Liver (tissue), 9 donors: Measurements from ENCODE around the gene TBC1D5. TPM values are rescaled to one million over a fixed set of nuclear protein-coding genes. Genes with fewer than 3 reads are reported as not detected.

Source experiments
- DNase-seq: peaks from one replicate; pipeline ENCODE4 v3.0.0-alpha.2; 2017; ENCODE audit warnings: low spot score
- H3K27ac ChIP-seq, 2 donors: one replicate each; pipeline ENCODE4 v1.7.0; 2013; ENCODE audit warnings: inconsistent platforms in 2 of 2, low read length in 2 of 2, control low read depth in 1 of 2, low read depth in 1 of 2, mild to moderate bottlenecking in 1 of 2
- H3K27me3 ChIP-seq, 4 donors: one replicate each; pipeline versions ENCODE4 v1.6.1 to v1.7.0; 2013; ENCODE audit warnings: low read length in 3 of 4, inconsistent platforms in 1 of 4, mild to moderate bottlenecking in 1 of 4, moderate library complexity in 1 of 4; ENCODE audit not compliant: control insufficient read depth in 4 of 4, insufficient read depth in 4 of 4
- H3K36me3 ChIP-seq, 4 donors: one replicate each; pipeline versions ENCODE4 v1.6.1 to v1.7.0; 2013; ENCODE audit warnings: low read length in 3 of 4, mild to moderate bottlenecking in 3 of 4, low read depth in 1 of 4, moderate library complexity in 1 of 4; ENCODE audit not compliant: control insufficient read depth in 4 of 4, insufficient read depth in 3 of 4
- H3K4me1 ChIP-seq, 4 donors: one replicate each; pipeline versions ENCODE4 v1.6.1 to v1.7.0; 2013; ENCODE audit warnings: low read length in 3 of 4, mild to moderate bottlenecking in 3 of 4, moderate library complexity in 1 of 4; ENCODE audit not compliant: control insufficient read depth in 4 of 4, insufficient read depth in 4 of 4
- H3K4me3 ChIP-seq, 3 donors: one replicate each; pipeline versions ENCODE4 v1.6.1 to v1.7.0; 2013; ENCODE audit warnings: low read length in 3 of 3, control low read depth in 1 of 3, low read depth in 1 of 3, mild to moderate bottlenecking in 1 of 3
- H3K9ac ChIP-seq, 2 donors: one replicate each; pipeline ENCODE4 v1.7.0; 2013; ENCODE audit warnings: low read length in 2 of 2, mild to moderate bottlenecking in 2 of 2, moderate library complexity in 2 of 2, control low read depth in 1 of 2, low read depth in 1 of 2
- H3K9me3 ChIP-seq, 4 donors: one replicate each; pipeline versions ENCODE4 v1.6.1 to v1.7.0; 2013; ENCODE audit warnings: low read length in 3 of 4; ENCODE audit not compliant: control insufficient read depth in 4 of 4
- ATF3 ChIP-seq: IDR thresholded peaks from 2 replicates; pipeline ENCODE4 v1.6.1; 2016; ENCODE audit warnings: antibody characterized with exemption
- CTCF ChIP-seq: fragments of 150-350 bp; IDR thresholded peaks from 2 replicates; pipeline ENCODE4 v1.5.1; 2017; ENCODE audit warnings: improper control_type of control experiment, low read depth, low read length; ENCODE audit not compliant: missing input control
- EGR1 ChIP-seq, 2 donors: IDR thresholded peaks; 2 replicates each; pipeline ENCODE4 v1.6.1; 2016 to 2018; ENCODE audit warnings: antibody characterized with exemption in 2 of 2, low read depth in 2 of 2
- FOXA1 ChIP-seq: IDR thresholded peaks from 2 replicates; pipeline ENCODE4 v1.6.1; 2016; ENCODE audit warnings: antibody characterized with exemption
- FOXA2 ChIP-seq: IDR thresholded peaks from 2 replicates; pipeline ENCODE4 v1.6.1; 2016; ENCODE audit warnings: antibody characterized with exemption
- GABPA ChIP-seq, 2 donors: IDR thresholded peaks in 1 of 2; conservative IDR thresholded peaks in 1 of 2; 2 replicates each; pipeline ENCODE4 v1.6.1; 2016; ENCODE audit warnings: antibody characterized with exemption in 2 of 2, mild to moderate bottlenecking in 1 of 2, moderate library complexity in 1 of 2
- HNF4A ChIP-seq, 2 donors: conservative IDR thresholded peaks; 2 replicates each; pipeline ENCODE4 v1.6.1; 2016; ENCODE audit warnings: antibody characterized with exemption in 2 of 2, mild to moderate bottlenecking in 2 of 2
- HNF4G ChIP-seq: IDR thresholded peaks from 2 replicates; pipeline ENCODE4 v1.6.1; 2016; ENCODE audit warnings: antibody characterized with exemption
- JUND ChIP-seq, 2 donors: IDR thresholded peaks; 2 replicates each; pipeline ENCODE4 v1.6.1; 2016; ENCODE audit warnings: antibody characterized with exemption in 2 of 2
- NR2F2 ChIP-seq: IDR thresholded peaks from 2 replicates; pipeline ENCODE4 v1.6.1; 2016; ENCODE audit warnings: antibody characterized with exemption
- RAD21 ChIP-seq, 2 donors: IDR thresholded peaks; 2 replicates each; pipeline ENCODE4 v1.6.1; 2016; ENCODE audit warnings: antibody characterized with exemption in 2 of 2, mild to moderate bottlenecking in 2 of 2
- RXRA ChIP-seq, 2 donors: IDR thresholded peaks; 2 replicates each; pipeline ENCODE4 v1.6.1; 2017 to 2018; ENCODE audit warnings: antibody characterized with exemption in 2 of 2, mild to moderate bottlenecking in 1 of 2
- SP1 ChIP-seq: IDR thresholded peaks from 2 replicates; pipeline ENCODE4 v1.6.1; 2018; ENCODE audit warnings: antibody characterized with exemption, mild to moderate bottlenecking
- TAF1 ChIP-seq: conservative IDR thresholded peaks from 2 replicates; pipeline ENCODE4 v1.6.1; 2016; ENCODE audit warnings: antibody characterized with exemption, mild to moderate bottlenecking
- YY1 ChIP-seq: IDR thresholded peaks from 2 replicates; pipeline ENCODE4 v1.6.1; 2016; ENCODE audit warnings: antibody characterized with exemption, mild to moderate bottlenecking
- whole genome bisulfite sequencing: extraction: QIAGEN DNeasy Blood & Tissue Kit; methylation state at CpG from one replicate; pipeline ENCODE4 v1.1.7; 2013; 5-methylcytosine and 5-hydroxymethylcytosine counted together
- polyA plus RNA-seq, 2 donors: library from polyadenylated mRNA; stranded (reverse) in 1 of 2; unstranded in 1 of 2; fragments of 200-250 nt in 1 of 2; fragments of >200 nt in 1 of 2; fragmentation: Nextera tagmentation in 1 of 2; extraction: Ambion mirVana in 1 of 2; gene quantifications; one replicate each; pipeline versions ENCODE4 v1.2.1 to v1.2.3, GENCODE V29; 2013 to 2015
- total RNA-seq, 2 donors: library from RNA; depleted of rRNA; stranded (reverse); fragments of >200 nt; gene quantifications; one replicate each; pipeline ENCODE4 v1.2.3, GENCODE V29; 2014
- TF ChIP-seq, protein P1 (sequence below): IDR thresholded peaks from 2 replicates; pipeline ENCODE4 v1.6.1; 2016; ENCODE audit warnings: antibody characterized with exemption, mild to moderate bottlenecking
- TF ChIP-seq, protein P2 (sequence below): IDR thresholded peaks from 2 replicates; pipeline ENCODE4 v1.6.1; 2016; ENCODE audit warnings: antibody characterized with exemption
- TF ChIP-seq, protein P3 (sequence below): IDR thresholded peaks from 2 replicates; pipeline ENCODE4 v1.6.1; 2016; ENCODE audit warnings: antibody characterized with exemption
- donor health status: healthy.
- donor health status: healthy.
- donor health status: healthy.
- donor health status: healthy.
- donor health status: healthy.

Gene TBC1D5
- total and polyA plus RNA-seq, 4 donors, result 9.1 to 45.6 (median 25.6) TPM

- Histone ChIP-seq H3K9ac (no peak overlapping the region), H3K4me3 (no peak overlapping the region), H3K9me3 (peaks cover 7 to 11% (median 10%) of the 10 kb centered on the region in 4 donors), H3K27me3 (no peaks in the 10 kb centered on the region), H3K36me3 (peaks cover 9 to 71% (median 26%) of the 10 kb centered on the region in 4 donors), H3K27ac (no peak overlapping the region), H3K4me1 (no peaks in the 10 kb centered on the region)
- WGBS, result 79% methylated on average over 2 of the region's 2 CpGs
- TF ChIP-seq YY1, result no peak
- TF ChIP-seq EGR1 (IDR thresholded peaks at IDR 0.05; ENCODE audit: low read depth in 2 of 2), result no peak
- TF ChIP-seq CTCF, result no peak
- TF ChIP-seq FOXA1, result no peak
- TF ChIP-seq, protein P1, sequence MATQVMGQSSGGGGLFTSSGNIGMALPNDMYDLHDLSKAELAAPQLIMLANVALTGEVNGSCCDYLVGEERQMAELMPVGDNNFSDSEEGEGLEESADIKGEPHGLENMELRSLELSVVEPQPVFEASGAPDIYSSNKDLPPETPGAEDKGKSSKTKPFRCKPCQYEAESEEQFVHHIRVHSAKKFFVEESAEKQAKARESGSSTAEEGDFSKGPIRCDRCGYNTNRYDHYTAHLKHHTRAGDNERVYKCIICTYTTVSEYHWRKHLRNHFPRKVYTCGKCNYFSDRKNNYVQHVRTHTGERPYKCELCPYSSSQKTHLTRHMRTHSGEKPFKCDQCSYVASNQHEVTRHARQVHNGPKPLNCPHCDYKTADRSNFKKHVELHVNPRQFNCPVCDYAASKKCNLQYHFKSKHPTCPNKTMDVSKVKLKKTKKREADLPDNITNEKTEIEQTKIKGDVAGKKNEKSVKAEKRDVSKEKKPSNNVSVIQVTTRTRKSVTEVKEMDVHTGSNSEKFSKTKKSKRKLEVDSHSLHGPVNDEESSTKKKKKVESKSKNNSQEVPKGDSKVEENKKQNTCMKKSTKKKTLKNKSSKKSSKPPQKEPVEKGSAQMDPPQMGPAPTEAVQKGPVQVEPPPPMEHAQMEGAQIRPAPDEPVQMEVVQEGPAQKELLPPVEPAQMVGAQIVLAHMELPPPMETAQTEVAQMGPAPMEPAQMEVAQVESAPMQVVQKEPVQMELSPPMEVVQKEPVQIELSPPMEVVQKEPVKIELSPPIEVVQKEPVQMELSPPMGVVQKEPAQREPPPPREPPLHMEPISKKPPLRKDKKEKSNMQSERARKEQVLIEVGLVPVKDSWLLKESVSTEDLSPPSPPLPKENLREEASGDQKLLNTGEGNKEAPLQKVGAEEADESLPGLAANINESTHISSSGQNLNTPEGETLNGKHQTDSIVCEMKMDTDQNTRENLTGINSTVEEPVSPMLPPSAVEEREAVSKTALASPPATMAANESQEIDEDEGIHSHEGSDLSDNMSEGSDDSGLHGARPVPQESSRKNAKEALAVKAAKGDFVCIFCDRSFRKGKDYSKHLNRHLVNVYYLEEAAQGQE, result no peak
- TF ChIP-seq, protein P2, sequence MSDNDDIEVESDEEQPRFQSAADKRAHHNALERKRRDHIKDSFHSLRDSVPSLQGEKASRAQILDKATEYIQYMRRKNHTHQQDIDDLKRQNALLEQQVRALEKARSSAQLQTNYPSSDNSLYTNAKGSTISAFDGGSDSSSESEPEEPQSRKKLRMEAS, result no peak
- no peak for TF ChIP-seq HNF4A (conservative IDR thresholded peaks at IDR 0.05)
- no peak for TF ChIP-seq TAF1
- TF ChIP-seq, protein P3, sequence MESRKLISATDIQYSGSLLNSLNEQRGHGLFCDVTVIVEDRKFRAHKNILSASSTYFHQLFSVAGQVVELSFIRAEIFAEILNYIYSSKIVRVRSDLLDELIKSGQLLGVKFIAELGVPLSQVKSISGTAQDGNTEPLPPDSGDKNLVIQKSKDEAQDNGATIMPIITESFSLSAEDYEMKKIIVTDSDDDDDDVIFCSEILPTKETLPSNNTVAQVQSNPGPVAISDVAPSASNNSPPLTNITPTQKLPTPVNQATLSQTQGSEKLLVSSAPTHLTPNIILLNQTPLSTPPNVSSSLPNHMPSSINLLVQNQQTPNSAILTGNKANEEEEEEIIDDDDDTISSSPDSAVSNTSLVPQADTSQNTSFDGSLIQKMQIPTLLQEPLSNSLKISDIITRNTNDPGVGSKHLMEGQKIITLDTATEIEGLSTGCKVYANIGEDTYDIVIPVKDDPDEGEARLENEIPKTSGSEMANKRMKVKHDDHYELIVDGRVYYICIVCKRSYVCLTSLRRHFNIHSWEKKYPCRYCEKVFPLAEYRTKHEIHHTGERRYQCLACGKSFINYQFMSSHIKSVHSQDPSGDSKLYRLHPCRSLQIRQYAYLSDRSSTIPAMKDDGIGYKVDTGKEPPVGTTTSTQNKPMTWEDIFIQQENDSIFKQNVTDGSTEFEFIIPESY, result no peak
- TF ChIP-seq RAD21 (IDR thresholded peaks at IDR 0.05), result no peak
- TF ChIP-seq HNF4G, result no peak
- no peak for TF ChIP-seq GABPA (IDR thresholded peaks at IDR 0.05 in 1 of 2, conservative IDR thresholded peaks at IDR 0.05 in 1 of 2)
- no peak for TF ChIP-seq ATF3
- TF ChIP-seq NR2F2, result no peak
- no peak for TF ChIP-seq RXRA (IDR thresholded peaks at IDR 0.05)
- TF ChIP-seq SP1, result no peak
- no peak for TF ChIP-seq FOXA2
- no peak for TF ChIP-seq JUND (IDR thresholded peaks at IDR 0.05)
- no peak for DNase-seq
Observed at GRCh38 chr3:17157713-17158112, 584.7 kb downstream of the TBC1D5 start.
